HFF-Myc (cell line): Measurements from ENCODE around the gene CRX.
"Not testable (repeated sequence)": the region's sequence is repeated elsewhere in the genome, so short reads cannot be mapped to it uniquely, and the experiment has no call there.

Experiments used
- DNase-seq: peaks from one replicate; pipeline ENCODE4 v3.0.0-alpha.2; 2011; ENCODE audit warnings: low read depth; ENCODE audit errors: extremely low read depth
- H3K4me3 ChIP-seq: replicated peaks from 2 replicates; pipeline ENCODE4 v1.5.1; 2011; ENCODE audit warnings: low read depth, mild to moderate bottlenecking, control low read depth, low read length
- TF ChIP-seq, protein P1 (sequence below): IDR thresholded peaks from 2 replicates; pipeline ENCODE4 v1.5.1; 2012; ENCODE audit warnings: mild to moderate bottlenecking, low read depth, low read length, control low read depth; ENCODE audit errors: missing control alignments

CRX gene

DNA sequence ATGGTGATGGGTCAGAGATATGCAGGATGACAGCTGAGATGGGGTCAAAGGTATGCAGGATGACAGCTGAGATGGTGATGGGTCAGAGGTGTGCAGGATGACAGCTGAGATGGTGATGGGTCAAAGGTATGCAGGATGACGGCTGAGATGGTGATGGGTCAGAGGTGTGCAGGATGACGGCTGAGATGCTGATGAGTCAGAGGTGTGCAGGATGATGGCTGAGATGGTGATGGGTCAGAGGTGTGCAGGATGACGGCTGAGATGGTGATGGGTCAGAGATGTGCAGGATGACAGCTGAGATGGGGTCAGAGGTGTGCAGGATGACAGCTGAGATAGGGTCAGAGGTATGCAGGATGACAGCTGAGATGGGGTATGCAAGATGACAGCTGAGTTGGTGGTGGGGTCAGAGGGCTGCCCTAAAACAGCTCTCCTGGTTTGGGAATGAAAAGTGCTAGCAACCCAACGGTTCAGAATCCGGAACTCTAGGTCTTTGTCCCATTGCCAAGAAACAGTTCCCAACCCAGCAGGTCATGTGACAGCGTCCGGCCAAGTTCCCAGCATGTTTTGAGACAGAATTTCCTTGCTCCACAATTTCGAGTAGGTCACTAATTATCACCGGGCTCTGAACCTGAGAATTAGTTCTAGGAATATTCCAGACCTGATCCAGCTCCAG is 40.0 kb upstream of the CRX start:
- DNase-seq: no peak
- no peak overlapping the region for H3K4me3 ChIP-seq
- TF ChIP-seq, protein P1, sequence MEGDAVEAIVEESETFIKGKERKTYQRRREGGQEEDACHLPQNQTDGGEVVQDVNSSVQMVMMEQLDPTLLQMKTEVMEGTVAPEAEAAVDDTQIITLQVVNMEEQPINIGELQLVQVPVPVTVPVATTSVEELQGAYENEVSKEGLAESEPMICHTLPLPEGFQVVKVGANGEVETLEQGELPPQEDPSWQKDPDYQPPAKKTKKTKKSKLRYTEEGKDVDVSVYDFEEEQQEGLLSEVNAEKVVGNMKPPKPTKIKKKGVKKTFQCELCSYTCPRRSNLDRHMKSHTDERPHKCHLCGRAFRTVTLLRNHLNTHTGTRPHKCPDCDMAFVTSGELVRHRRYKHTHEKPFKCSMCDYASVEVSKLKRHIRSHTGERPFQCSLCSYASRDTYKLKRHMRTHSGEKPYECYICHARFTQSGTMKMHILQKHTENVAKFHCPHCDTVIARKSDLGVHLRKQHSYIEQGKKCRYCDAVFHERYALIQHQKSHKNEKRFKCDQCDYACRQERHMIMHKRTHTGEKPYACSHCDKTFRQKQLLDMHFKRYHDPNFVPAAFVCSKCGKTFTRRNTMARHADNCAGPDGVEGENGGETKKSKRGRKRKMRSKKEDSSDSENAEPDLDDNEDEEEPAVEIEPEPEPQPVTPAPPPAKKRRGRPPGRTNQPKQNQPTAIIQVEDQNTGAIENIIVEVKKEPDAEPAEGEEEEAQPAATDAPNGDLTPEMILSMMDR: no peak

DNA sequence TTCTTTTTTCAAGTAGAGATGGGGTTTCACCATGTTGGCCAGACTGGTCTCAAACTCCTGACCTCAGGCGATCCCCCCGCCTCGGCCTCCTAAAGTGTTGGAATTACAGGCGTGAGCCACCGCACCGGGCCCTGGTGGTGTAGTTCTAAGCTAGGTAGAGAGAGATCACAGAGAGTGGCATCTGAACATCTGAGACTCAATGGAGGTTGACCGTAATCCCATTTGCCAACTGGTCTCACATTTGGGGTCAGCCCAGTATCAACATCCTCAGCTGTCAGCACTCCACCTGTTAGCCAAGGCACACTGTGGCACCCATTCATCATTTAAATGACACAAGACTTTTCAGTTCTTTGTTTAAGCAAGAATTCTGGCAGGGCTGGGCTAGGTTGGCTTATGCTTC is 35.2 kb upstream of the CRX start:
- TF ChIP-seq, protein P1: no peak
- no peak for DNase-seq
- no peak overlapping the region for H3K4me3 ChIP-seq

DNA sequence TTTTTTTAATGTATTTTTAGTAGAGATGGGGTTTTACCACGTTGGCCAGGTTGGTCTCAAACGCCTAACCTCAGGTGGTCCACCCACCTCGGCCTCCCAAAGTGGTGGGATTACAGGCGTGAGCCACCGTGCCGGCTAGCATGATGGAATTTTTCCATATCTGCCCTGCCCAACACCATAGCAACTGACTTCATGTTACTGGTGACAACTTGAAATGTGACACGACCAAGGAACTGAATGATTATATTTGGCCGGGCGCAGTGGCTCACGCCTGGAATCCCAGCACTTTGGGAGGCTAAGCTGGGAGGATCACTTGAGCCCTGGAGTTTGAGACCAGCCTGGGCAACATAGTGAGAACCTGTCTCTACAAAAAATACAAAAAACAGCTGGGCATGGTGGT is 34.4 kb upstream of the CRX start:
- DNase-seq, H3K4me3 ChIP-seq: not testable (repeated sequence)

DNA sequence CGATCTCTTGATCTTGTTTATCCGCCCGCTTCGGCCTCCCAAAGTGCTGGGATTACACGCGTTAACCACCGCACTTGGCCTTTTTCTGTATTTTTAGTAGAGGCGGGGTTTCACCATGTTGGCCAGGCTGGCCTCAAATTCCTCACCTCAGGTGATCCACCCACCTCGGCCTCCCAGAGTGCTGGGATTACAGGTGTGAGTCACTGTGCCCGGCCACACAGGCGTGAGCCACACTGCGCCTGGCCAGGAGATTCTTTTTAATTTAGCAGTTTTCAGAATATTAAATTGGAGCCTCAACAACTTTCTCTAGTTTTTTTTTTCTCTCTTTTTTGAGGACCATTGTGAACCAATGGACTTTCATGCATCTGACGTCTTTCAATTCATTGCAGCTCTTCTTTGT is 31.9 kb upstream of the CRX start:
- H3K4me3 ChIP-seq, DNase-seq: not testable (repeated sequence)

DNA sequence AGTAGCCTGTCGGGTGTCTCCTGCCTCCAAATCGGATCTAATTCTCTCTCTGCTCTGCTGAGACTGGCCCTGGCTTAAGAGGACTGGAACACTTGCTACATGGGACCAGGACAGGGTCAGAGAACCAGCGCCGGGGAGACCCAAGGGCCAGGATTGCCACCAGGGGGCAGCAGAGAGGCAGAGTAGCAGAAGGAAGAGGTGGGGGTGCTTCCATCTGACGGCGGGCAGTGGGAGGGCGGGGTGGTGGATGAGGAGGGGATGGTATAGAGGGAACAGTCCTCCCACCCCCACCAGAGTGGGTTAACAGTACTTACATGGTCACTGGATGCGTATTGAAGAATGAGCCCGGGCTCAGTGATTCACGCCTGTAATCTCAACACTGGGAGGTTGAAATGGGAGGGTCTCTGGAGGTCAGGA is 31.3 kb upstream of the CRX start:
- TF ChIP-seq, protein P1: peak; percentile 88
- peak; percentile 24 for DNase-seq
- H3K4me3 ChIP-seq: no peak overlapping the region

DNA sequence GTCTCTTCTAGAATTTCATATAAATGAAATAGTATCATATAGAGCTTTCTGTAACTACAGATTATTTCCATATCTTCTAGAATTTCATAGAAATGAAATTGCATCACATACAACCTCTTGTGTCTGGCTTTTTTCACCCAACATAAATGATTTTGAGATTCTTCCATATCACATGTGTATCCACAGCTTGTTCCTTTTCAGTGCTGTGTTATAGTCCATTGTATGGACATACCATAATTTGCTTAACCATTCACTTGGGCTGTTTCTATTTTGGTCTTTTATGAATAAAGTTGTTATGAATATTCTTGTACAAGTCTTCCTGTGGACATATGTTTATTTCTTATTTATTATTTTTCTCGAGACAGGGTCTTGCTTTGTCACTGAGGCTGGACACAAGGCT is 29.1 kb upstream of the CRX start:
- no peak for DNase-seq
- TF ChIP-seq, protein P1: no peak
- no peak overlapping the region for H3K4me3 ChIP-seq

DNA sequence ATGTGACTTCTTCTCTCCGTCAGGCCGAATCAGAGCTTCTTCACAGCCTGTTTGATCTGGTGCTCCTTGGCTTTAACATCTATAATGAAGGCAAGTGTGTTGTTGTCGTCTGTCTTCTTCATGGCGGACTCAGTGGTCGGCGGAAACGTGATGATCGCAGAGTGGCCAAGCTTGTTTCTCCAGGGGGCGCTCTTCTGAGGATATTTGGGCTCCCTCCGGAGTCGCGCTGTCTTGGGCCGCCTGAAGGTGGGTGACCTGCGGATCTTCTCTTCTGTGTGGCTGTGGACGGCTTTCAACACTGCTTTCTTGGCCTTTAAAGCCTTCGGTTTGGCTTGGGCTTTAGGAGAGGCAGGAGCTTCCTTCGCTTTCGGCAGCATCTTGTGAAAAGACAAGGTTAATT is 27.2 kb upstream of the CRX start:
- TF ChIP-seq, protein P1: no peak
- H3K4me3 ChIP-seq: no peak overlapping the region
- DNase-seq: no peak

DNA sequence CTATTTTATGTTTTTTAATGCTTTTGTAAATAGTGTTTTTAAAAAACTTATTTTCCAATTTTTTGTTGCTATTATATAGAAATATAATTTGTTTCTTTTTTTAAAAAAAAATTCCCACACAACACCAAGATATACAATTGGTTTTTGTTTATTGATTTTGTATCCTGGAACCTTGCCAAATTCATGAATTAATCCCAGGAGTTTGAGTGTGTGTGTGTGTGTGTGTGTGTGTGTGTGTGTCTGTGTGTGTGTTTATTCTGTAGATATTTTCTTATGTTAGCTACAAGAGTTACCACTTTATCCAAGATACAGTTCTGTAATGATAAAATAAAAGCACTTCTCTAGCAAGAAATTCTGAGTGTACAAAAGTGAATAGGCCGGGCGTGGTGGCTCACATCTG is 25.0 kb upstream of the CRX start:
- TF ChIP-seq, protein P1: no peak
- no peak overlapping the region for H3K4me3 ChIP-seq
- no peak for DNase-seq
